H1 (cell line): ENCODE data around the gene AGO3. TPM values are rescaled to one million over a fixed set of nuclear protein-coding genes. Genes with fewer than 3 reads are reported as not detected.

Experiments used
- CTCF ChIA-PET: fragments of 300-600 bp; sonication (Branson Sonifier 250); formaldehyde crosslinking; loops from one replicate; lab custom pipeline; 2021; ENCODE audit not compliant: partially characterized antibody; lab: Charles Lee
- POLR2A ChIA-PET: fragments of 300-600 bp; sonication (Branson Sonifier 250); formaldehyde crosslinking; loops from one replicate; lab custom pipeline; 2021; ENCODE audit warnings: inconsistent platforms; ENCODE audit not compliant: partially characterized antibody; lab: Charles Lee
- DNase-seq, 2 experiments: peaks; one replicate each; pipeline versions ENCODE4 v3.0.0 to v3.0.0-alpha.2; 2010 to 2022; ENCODE audit warnings: low spot score in 2 of 2, low read depth in 1 of 2, mixed read lengths in 1 of 2
- FAIRE-seq: peaks from 2 replicates; lab custom pipeline; 2011; peaks lifted over from hg19 to GRCh38; lab: Jason Lieb, UNC
- H2AFZ ChIP-seq: 2 replicates; pipeline ENCODE4 v1.8.1; 2012; ENCODE audit warnings: low read length, inconsistent platforms
- H2AK5ac ChIP-seq: 2 replicates; pipeline ENCODE4 v1.6.1; 2013; ENCODE audit warnings: low read depth, low read length
- H2BK120ac ChIP-seq: replicated peaks from 2 replicates; pipeline ENCODE3; 2013; ENCODE audit warnings: low read depth, low read length, inconsistent platforms
- H2BK12ac ChIP-seq: 2 replicates; pipeline ENCODE4 v1.6.1; 2013; ENCODE audit warnings: low read depth, low read length
- H2BK15ac ChIP-seq: 2 replicates; pipeline ENCODE4 v1.6.1; 2013; ENCODE audit warnings: low read length
- H2BK20ac ChIP-seq: 2 replicates; pipeline ENCODE4 v1.6.1; 2013; ENCODE audit warnings: low read length
- H2BK5ac ChIP-seq: 2 replicates; pipeline ENCODE4 v1.6.1; 2013; ENCODE audit warnings: low read depth, low read length
- H3K14ac ChIP-seq: 2 replicates; pipeline ENCODE4 v1.6.1; 2013; ENCODE audit warnings: inconsistent platforms; ENCODE audit not compliant: insufficient read length
- H3K18ac ChIP-seq: 2 replicates; pipeline ENCODE4 v1.6.1; 2013; ENCODE audit warnings: low read length; ENCODE audit errors: extremely low read depth
- H3K23ac ChIP-seq: 2 replicates; pipeline ENCODE4 v1.6.1; 2013; ENCODE audit warnings: inconsistent platforms; ENCODE audit not compliant: insufficient read length
- H3K23me2 ChIP-seq: 2 replicates; pipeline ENCODE4 v1.6.1; 2013; ENCODE audit warnings: low read depth, low read length
- H3K27ac ChIP-seq: 2 replicates; pipeline ENCODE4 v1.6.1; 2011; ENCODE audit warnings: low read depth, low read length, inconsistent platforms
- H3K27me3 ChIP-seq, 4 experiments: replicated peaks in 1 of 4; 1 replicate in 1 of 4; 2 replicates in 3 of 4; pipeline versions ENCODE4 v1.6.1 to v1.8.1; 2011 to 2013; ENCODE audit warnings: low read length in 3 of 4, mild to moderate bottlenecking in 3 of 4, inconsistent platforms in 2 of 4, mixed read lengths in 2 of 4, moderate library complexity in 1 of 4; ENCODE audit not compliant: control insufficient read depth in 3 of 4, insufficient read depth in 3 of 4; ENCODE audit errors: extremely low read depth in 1 of 4
- H3K36me3 ChIP-seq, 4 experiments: 2 replicates each; pipeline versions ENCODE4 v1.6.1 to v1.8.1; 2011 to 2013; ENCODE audit warnings: mild to moderate bottlenecking in 4 of 4, low read length in 3 of 4, moderate library complexity in 2 of 4, control low read depth in 1 of 4, inconsistent platforms in 1 of 4; ENCODE audit not compliant: insufficient read depth in 4 of 4, control insufficient read depth in 2 of 4
- H3K4ac ChIP-seq: replicated peaks from 2 replicates; pipeline ENCODE3; 2013; ENCODE audit warnings: low read length, low read depth, mixed read lengths, inconsistent platforms; ENCODE audit not compliant: insufficient read length
- H3K4me1 ChIP-seq, 4 experiments: replicated peaks in 1 of 4; 1 replicate in 1 of 4; 2 replicates in 3 of 4; pipeline versions ENCODE4 v1.6.1 to v1.8.1; 2011 to 2013; ENCODE audit warnings: low read length in 3 of 4, inconsistent platforms in 2 of 4, mixed read lengths in 1 of 4; ENCODE audit not compliant: insufficient read depth in 4 of 4, control insufficient read depth in 3 of 4
- H3K4me2 ChIP-seq, 2 experiments: 2 replicates each; pipeline versions ENCODE4 v1.6.1 to v1.8.1; 2011 to 2013; ENCODE audit warnings: low read depth in 2 of 2, low read length in 2 of 2, control low read depth in 1 of 2, inconsistent platforms in 1 of 2, mild to moderate bottlenecking in 1 of 2; ENCODE audit not compliant: insufficient read depth in 1 of 2
- H3K4me3 ChIP-seq, 4 experiments: fragments of 200-600, 300-600 bp in 1 of 4; sonication (generic), shearing (Covaris generic), sonication (Bioruptor Twin) in 1 of 4; 2 replicates each; pipeline versions ENCODE4 v1.5.1 to v1.8.1; 2011 to 2016; ENCODE audit warnings: low read length in 4 of 4, low read depth in 3 of 4, control low read depth in 2 of 4, inconsistent platforms in 2 of 4, mild to moderate bottlenecking in 2 of 4, mixed read lengths in 1 of 4, moderate library complexity in 1 of 4; ENCODE audit not compliant: insufficient read depth in 2 of 4; ENCODE audit errors: extremely low read depth in 1 of 4
- H3K56ac ChIP-seq: replicated peaks from 2 replicates; pipeline ENCODE3; 2013; ENCODE audit warnings: low read depth, mild to moderate bottlenecking, mixed read lengths, low read length, inconsistent platforms; ENCODE audit not compliant: insufficient read length
- H3K79me1 ChIP-seq: 2 replicates; pipeline ENCODE4 v1.6.1; 2013; ENCODE audit warnings: low read depth, low read length, control low read depth
- H3K79me2 ChIP-seq, 2 experiments: 2 replicates each; pipeline versions ENCODE4 v1.6.1 to v1.8.1; 2012 to 2013; ENCODE audit warnings: low read length in 2 of 2, mild to moderate bottlenecking in 2 of 2, inconsistent platforms in 1 of 2; ENCODE audit not compliant: insufficient read depth in 2 of 2, control insufficient read depth in 1 of 2
- H3K9ac ChIP-seq, 4 experiments: replicated peaks in 1 of 4; 1 replicate in 1 of 4; 2 replicates in 3 of 4; pipeline versions ENCODE4 v1.6.1 to v1.8.1; 2011 to 2013; ENCODE audit warnings: low read depth in 3 of 4, low read length in 3 of 4, control low read depth in 2 of 4, mild to moderate bottlenecking in 2 of 4, moderate library complexity in 2 of 4, inconsistent platforms in 1 of 4; ENCODE audit errors: extremely low read depth in 1 of 4
- H3K9me3 ChIP-seq, 2 experiments: 2 replicates each; pipeline versions ENCODE4 v1.6.1 to v1.8.1; 2012 to 2013; ENCODE audit warnings: mild to moderate bottlenecking in 2 of 2, moderate library complexity in 2 of 2, control low read depth in 1 of 2, inconsistent platforms in 1 of 2, low read depth in 1 of 2, low read length in 1 of 2, mixed read lengths in 1 of 2; ENCODE audit not compliant: insufficient read depth in 2 of 2
- H4K20me1 ChIP-seq, 2 experiments: replicated peaks in 1 of 2; 2 replicates each; pipeline versions ENCODE3 to v1.8.1; 2011 to 2013; ENCODE audit warnings: inconsistent platforms in 2 of 2, low read length in 2 of 2, mild to moderate bottlenecking in 1 of 2; ENCODE audit not compliant: insufficient read depth in 2 of 2, control insufficient read depth in 1 of 2
- H4K5ac ChIP-seq: 2 replicates; pipeline ENCODE4 v1.6.1; 2013; ENCODE audit warnings: low read length, low read depth, mixed read lengths, inconsistent platforms; ENCODE audit not compliant: insufficient read length
- H4K8ac ChIP-seq: 2 replicates; pipeline ENCODE4 v1.8.0; 2013; ENCODE audit warnings: mild to moderate bottlenecking, moderate library complexity, low read length, inconsistent platforms; ENCODE audit not compliant: insufficient read depth; ENCODE audit errors: extremely low read depth
- H4K91ac ChIP-seq: replicated peaks from 2 replicates; pipeline ENCODE3; 2013; ENCODE audit warnings: low read length, mixed read lengths, inconsistent platforms; ENCODE audit not compliant: insufficient read length
- EP300 ChIP-seq, 2 experiments: IDR thresholded peaks; 1 replicate in 1 of 2; 2 replicates in 1 of 2; pipeline ENCODE4 v1.6.1; 2011 to 2012; ENCODE audit warnings: low read depth in 2 of 2, low read length in 2 of 2, mild to moderate bottlenecking in 2 of 2, borderline replicate concordance in 1 of 2, inconsistent platforms in 1 of 2, moderate library complexity in 1 of 2
- WGBS, 2 experiments: shearing (Covaris generic) in 1 of 2; methylation state at CpG; one replicate each; pipeline versions ENCODE4 v1.1.6 to v1.1.7; 2013 to 2015; ENCODE audit warnings: low lambda C conversion rate in 2 of 2, mixed read lengths in 2 of 2, inconsistent platforms in 1 of 2, low coverage in 1 of 2, missing lambda C conversion rate in 1 of 2; ENCODE audit not compliant: insufficient replicate concordance in 2 of 2, insufficient coverage in 1 of 2, insufficient read length in 1 of 2; ENCODE audit errors: extremely low coverage in 1 of 2, missing lambda C conversion rate in 1 of 2; 5-methylcytosine and 5-hydroxymethylcytosine counted together
- polyA plus RNA-seq, 7 experiments: library from polyadenylated mRNA; depleted of rRNA in 3 of 7; stranded (reverse) in 5 of 7; unstranded in 2 of 7; fragments of >200 nt in 5 of 7; fragments of 200-250 nt in 2 of 7; gene quantifications; 1 replicate in 5 of 7; 2 replicates in 1 of 7; 4 replicates in 1 of 7; pipeline versions ENCODE4 v1.2.1 to v1.2.3, GENCODE V29; 2011 to 2013; ENCODE audit warnings: missing spikeins in 2 of 7, mixed read lengths in 2 of 7
- total RNA-seq: library from RNA; stranded (reverse); fragmentation: NEBNext Ultra II Directional; extraction: Animal tissue kit (Norgen Biotek cat#: 25700); gene quantifications from 2 replicates; pipeline ENCODE4 v1.2.1, GENCODE V29; 2021

AGO3 gene
- total and polyA plus RNA-seq, 2 of the 8 experiments (the other 6 are each of a cell fraction or from before 2014, with no cell fraction given): 10.7 to 26.4 TPM

GRCh38 chr1:35894656-35895055 lies 36.2 kb upstream of the AGO3 start:
- H2BK120ac ChIP-seq: no peak overlapping the region
- no peak overlapping the region for H4K91ac ChIP-seq
- H3K4me1 ChIP-seq: no peaks in the 10 kb centered on the region
- H3K56ac ChIP-seq: no peak overlapping the region
- no peak overlapping the region for H2BK5ac ChIP-seq
- peaks cover 6 to 7% of the 10 kb centered on the region in 2 experiments for H4K20me1 ChIP-seq
- no peak for TF ChIP-seq EP300 (IDR thresholded peaks at IDR 0.05; ENCODE audit: borderline replicate concordance in 1 of 2, low read depth in 2 of 2, low read length in 2 of 2)
- H3K14ac ChIP-seq: no peak overlapping the region
- H3K36me3 ChIP-seq: peaks cover 8 to 64% (median 36%) of the 10 kb centered on the region in 4 experiments; a peak in 7 of 8 replicates
- H2BK15ac ChIP-seq: no peak overlapping the region
- CTCF ChIA-PET: interaction anchor here (3.4 kb wide), 1 partner anchor 12 kb away, joined by 22 read pairs; the partner anchor contains the start of gene AGO1
- H3K27ac ChIP-seq: no peak overlapping the region
- H2AK5ac ChIP-seq: no peak overlapping the region
- WGBS, 2 experiments: 88% methylated on average over 1 of the region's 1 CpG; no CpG with 5 or more reads in 1 of the 2 experiments
- H3K4me2 ChIP-seq: no peak overlapping the region
- no peak overlapping the region for H3K18ac ChIP-seq
- POLR2A ChIA-PET: no interaction called here
- H3K27me3 ChIP-seq: no peaks in the 10 kb centered on the region
- H3K23me2 ChIP-seq: no peaks in the 10 kb centered on the region
- no peak overlapping the region for H3K4ac ChIP-seq
- no peak overlapping the region for H2AFZ ChIP-seq
- H3K79me2 ChIP-seq: no peaks in the 10 kb centered on the region
- H3K79me1 ChIP-seq: no peaks in the 10 kb centered on the region
- no peak overlapping the region for H2BK20ac ChIP-seq
- H3K4me3 ChIP-seq: no peak overlapping the region
- no peak for FAIRE-seq
- H4K5ac ChIP-seq: no peak overlapping the region
- DNase-seq: no peak
- H3K23ac ChIP-seq: no peak overlapping the region
- no peak overlapping the region for H2BK12ac ChIP-seq
- H4K8ac ChIP-seq: no peak overlapping the region
- H3K9me3 ChIP-seq: no peaks in the 10 kb centered on the region
- H3K9ac ChIP-seq: no peak overlapping the region
